SKM-1 treated with dmso at 0.1 percent for 144 hours (cell line): Measurements from ENCODE around the gene NUDT16L1.

ENCODE experiments used
- DNase-seq: peaks from one replicate; lab custom pipeline; 2025; ENCODE audit not compliant: unreplicated experiment; lab: John Stamatoyannopoulos, UW

Gene NUDT16L1

GRCh38 chr16:4663777-4664465 is 29.4 kb upstream of the NUDT16L1 start:
- DNase-seq: peak; percentile 91

GRCh38 chr16:4664538-4665418 is 28.6 kb upstream of the NUDT16L1 start:
- DNase-seq: peak; percentile 62

GRCh38 chr16:4666537-4667202 is 26.7 kb upstream of the NUDT16L1 start:
- no peak for DNase-seq

GRCh38 chr16:4667203-4667963 is 26.0 kb upstream of the NUDT16L1 start:
- DNase-seq: no peak

- no peak for DNase-seq
Observed at GRCh38 chr16:4668313-4668960, 24.9 kb upstream of the NUDT16L1 start.

GRCh38 chr16:4673387-4674046 is 19.8 kb upstream of the NUDT16L1 start:
- DNase-seq: no peak

GRCh38 chr16:4674926-4675530 is 18.3 kb upstream of the NUDT16L1 start:
- DNase-seq: no peak

- DNase-seq: peak; percentile 41
Observed at GRCh38 chr16:4675864-4676786, 17.2 kb upstream of the NUDT16L1 start.

GRCh38 chr16:4676831-4677230 is 16.5 kb upstream of the NUDT16L1 start:
- no peak for DNase-seq

GRCh38 chr16:4677390-4677789 is 16.0 kb upstream of the NUDT16L1 start:
- no peak for DNase-seq

GRCh38 chr16:4677994-4678393 is 15.4 kb upstream of the NUDT16L1 start:
- no peak for DNase-seq

GRCh38 chr16:4678596-4678995 is 14.8 kb upstream of the NUDT16L1 start:
- DNase-seq: no peak

- DNase-seq: no peak
Observed at GRCh38 chr16:4679156-4679849, 14.1 kb upstream of the NUDT16L1 start.

GRCh38 chr16:4679850-4680636 is 13.3 kb upstream of the NUDT16L1 start:
- peak; percentile 96 for DNase-seq

- no peak for DNase-seq
Observed at GRCh38 chr16:4680673-4681470, 12.5 kb upstream of the NUDT16L1 start.

GRCh38 chr16:4681471-4682083 is 11.8 kb upstream of the NUDT16L1 start:
- DNase-seq: no peak
